Lower leg skin (tissue), 3 donors: Measurements from ENCODE around the gene ZFY.

Experiments used
- POLR2A ChIP-seq, 2 donors: fragments of 450-650 bp; IDR thresholded peaks; one replicate each; pipeline ENCODE4 v1.6.1; 2016 to 2017; ENCODE audit warnings: antibody characterized with exemption in 2 of 2, mild to moderate bottlenecking in 1 of 2, moderate library complexity in 1 of 2
- TF ChIP-seq, protein P1 (sequence below), 3 donors: fragments of 450-650 bp; IDR thresholded peaks; one replicate each; pipeline ENCODE4 v1.5.1; 2016; ENCODE audit warnings: antibody characterized with exemption in 3 of 3, mild to moderate bottlenecking in 3 of 3, moderate library complexity in 2 of 3

DNA sequence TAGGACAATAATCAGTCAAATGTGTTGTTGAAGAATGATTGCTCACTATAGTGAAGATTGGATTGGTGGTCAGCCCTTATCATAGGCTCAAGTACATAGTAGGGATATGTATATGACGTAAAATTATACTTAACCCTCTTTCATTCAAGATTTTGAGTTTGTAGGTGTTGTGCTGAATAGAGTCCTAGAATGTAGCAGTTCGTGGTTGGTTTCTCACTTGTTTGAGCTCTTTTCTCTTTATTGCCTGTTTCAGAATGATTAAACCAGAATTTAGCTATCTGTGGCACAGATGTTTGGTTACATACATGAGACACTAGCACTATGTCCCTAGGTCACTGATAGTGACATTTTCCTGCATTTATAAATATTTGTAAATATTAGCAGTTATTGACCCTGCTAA, 15.5 kb downstream of the ZFY start:
- TF ChIP-seq POLR2A (IDR thresholded peaks at IDR 0.05): no peak
- TF ChIP-seq, protein P1, sequence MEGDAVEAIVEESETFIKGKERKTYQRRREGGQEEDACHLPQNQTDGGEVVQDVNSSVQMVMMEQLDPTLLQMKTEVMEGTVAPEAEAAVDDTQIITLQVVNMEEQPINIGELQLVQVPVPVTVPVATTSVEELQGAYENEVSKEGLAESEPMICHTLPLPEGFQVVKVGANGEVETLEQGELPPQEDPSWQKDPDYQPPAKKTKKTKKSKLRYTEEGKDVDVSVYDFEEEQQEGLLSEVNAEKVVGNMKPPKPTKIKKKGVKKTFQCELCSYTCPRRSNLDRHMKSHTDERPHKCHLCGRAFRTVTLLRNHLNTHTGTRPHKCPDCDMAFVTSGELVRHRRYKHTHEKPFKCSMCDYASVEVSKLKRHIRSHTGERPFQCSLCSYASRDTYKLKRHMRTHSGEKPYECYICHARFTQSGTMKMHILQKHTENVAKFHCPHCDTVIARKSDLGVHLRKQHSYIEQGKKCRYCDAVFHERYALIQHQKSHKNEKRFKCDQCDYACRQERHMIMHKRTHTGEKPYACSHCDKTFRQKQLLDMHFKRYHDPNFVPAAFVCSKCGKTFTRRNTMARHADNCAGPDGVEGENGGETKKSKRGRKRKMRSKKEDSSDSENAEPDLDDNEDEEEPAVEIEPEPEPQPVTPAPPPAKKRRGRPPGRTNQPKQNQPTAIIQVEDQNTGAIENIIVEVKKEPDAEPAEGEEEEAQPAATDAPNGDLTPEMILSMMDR (IDR thresholded peaks at IDR 0.05): no peak
